Erythroblast (primary cell): Measurements from ENCODE around the gene SMAD5.

Experiments used
- GATA1 ChIP-seq: IDR thresholded peaks from 2 replicates; pipeline ENCODE4 v1.6.1; 2011; ENCODE audit warnings: low read depth, mild to moderate bottlenecking, control low read depth, low read length, moderate library complexity
- POLR2A ChIP-seq: IDR thresholded peaks from 2 replicates; pipeline ENCODE4 v1.6.1; 2011; ENCODE audit warnings: mild to moderate bottlenecking, low read length

GRCh38 chr5:136132087-136132486, 558 bp upstream of the SMAD5 start:
- TF ChIP-seq GATA1, result no peak
- no peak for TF ChIP-seq POLR2A
